GM19467 (cell line): ENCODE data around the gene GLIPR2.
"Not testable (repeated sequence)": the region's sequence is repeated elsewhere in the genome, so short reads cannot be mapped to it uniquely, and the experiment has no call there.

ENCODE experiments used
- ATAC-seq: cut with Tn5 transposase; IDR thresholded peaks from one replicate; pipeline ENCODE4 v1.9.1; 2021; ENCODE audit warnings: mild to moderate bottlenecking, moderate library complexity; ENCODE audit not compliant: unreplicated experiment

GLIPR2 gene

DNA sequence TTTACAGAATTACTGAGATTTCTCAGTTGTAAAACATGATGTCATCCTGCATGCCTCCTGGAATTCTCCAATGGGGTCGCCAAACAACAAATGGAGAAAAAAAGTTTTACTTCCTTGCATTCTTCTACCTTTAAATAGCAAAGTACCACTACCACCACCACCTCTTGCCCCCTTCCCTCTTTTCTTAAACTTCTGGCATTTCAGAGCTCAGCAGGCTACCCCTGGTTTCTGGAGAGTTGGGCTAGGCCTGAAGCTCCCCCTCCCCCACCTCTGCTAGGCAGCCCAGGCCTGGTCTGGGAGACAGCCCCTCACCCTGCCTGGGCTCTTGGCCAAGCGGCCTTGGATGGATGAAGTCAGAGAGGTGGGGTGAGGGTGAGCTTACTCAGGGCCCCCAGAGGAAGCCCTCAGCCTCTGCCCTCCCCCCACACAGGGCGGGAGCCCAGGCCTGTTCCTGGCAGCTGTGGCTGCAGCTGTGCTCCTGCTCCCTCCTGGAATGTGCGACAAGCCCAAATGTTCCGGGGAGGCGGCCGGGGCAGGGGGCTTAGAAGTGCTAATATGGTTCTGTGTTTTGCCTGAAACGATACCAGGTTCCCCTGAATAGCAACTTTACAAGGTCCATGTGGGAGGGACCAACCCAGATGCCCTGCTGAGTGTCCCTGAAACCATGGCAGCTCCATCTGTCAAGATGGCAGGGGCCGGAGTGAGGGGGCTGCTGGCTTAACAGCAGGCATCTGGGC lies 26.7 kb downstream of the GLIPR2 start:
- no peak for ATAC-seq

DNA sequence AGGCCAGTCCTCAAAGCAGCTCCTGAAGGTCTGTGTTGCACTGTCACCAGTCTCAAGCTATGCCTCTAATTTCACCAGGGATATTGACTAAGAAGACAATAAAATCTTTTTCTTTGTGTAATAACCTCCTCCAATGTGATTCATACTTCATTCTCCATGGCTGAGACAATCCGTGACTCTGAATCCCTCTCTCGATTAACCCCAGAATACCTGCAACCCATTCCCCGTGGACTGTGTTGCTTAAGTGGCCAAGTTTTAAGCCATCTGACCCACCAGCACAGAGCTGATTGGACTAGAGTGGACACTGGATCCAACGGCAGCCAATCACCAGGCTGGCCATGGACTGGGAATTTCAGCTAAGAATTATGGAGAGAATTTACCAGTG lies 27.2 kb downstream of the GLIPR2 start:
- no peak for ATAC-seq

DNA sequence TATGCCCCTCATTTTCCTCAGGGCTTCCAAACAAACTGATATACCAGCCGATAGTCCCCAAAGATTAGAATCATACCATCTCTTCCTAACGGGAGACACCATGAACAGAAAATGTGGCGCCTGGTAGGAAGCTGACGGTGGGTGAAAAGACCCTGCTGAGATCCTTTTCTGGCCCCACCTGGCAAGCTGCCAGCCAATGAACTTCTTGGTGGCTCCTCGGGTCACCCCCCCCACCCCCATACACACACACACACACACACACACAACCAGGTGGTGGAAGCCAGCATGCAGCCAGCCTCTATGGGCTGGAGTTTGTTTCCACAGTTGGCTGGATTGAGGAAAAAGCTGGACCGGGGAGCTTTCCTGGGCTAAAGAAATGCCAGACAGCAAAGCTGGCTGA lies 27.8 kb downstream of the GLIPR2 start:
- ATAC-seq, result no peak

DNA sequence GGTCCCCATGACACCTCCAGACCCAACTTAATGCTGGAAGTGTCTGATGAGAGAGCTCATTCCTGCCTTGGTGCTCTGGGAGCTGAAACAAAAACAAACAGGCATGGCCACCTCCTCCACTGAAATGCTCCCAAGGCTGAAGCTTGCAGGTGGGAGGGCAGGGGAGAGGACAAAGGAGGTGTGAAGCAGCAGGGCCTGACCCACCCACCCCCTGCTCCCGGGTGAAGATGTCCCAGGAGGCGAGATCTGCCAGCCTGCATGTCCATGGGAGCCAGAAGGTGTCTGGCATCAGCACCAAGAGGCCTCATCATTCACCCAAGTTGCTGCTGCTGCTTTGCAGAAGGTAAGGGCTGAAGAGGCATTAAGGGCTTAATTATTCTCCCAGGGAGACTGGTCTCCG lies 28.5 kb downstream of the GLIPR2 start:
- no peak for ATAC-seq

DNA sequence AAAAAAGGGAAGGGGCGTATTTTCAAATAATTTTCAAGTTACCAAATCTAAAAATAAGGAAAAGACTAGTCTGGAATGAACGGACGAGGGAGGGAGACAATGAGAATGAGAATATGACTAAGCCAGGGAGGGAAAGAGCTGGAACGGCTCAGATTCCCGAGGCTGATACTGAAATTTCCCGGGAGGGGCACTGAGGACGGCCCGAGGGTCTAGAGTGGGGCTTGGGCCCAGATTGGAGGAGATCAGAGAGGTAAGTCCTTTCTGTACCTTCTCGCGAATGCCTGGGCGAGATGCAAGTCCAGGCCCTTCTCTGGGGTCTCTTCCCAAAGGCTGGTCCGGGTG lies 29.3 kb downstream of the GLIPR2 start:
- no peak for ATAC-seq

DNA sequence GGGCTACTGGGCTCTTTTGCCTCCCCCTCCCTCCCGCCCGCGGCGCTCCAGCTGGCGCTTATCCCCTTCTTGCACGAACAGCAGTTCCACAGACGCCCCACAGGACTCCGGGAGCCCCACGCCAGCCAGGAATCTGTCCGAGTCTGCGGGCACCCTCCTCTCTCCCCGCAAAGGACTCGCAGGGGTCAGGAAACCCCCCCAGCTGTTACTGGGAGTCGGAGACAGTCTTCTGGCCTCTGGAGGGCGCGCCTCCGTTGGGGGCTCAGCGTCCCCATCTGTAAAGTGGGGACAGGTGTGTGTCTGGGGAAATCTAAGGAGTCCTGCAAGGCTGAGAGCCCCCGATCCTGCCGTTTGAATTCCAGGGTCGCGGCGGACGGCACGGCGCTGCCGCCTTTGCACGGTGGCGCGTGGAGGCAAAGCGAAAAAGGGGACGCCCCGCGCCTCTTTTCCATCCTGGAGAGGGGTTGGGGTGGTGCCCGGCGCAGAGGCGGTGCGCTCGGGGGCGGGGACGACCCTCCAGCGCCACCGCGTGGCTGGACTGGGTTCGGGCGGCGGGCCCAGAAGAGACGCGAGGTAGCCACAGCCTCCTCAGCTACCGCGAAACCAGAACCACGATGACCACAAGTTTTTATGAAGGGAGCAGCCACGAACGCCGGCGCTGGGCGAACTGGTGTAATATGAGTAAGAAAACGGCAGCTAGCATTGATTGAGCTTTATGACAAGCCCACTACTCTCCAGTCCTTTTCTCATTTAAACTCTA lies 29.8 kb downstream of the GLIPR2 start:
- peak; percentile 82 for ATAC-seq

DNA sequence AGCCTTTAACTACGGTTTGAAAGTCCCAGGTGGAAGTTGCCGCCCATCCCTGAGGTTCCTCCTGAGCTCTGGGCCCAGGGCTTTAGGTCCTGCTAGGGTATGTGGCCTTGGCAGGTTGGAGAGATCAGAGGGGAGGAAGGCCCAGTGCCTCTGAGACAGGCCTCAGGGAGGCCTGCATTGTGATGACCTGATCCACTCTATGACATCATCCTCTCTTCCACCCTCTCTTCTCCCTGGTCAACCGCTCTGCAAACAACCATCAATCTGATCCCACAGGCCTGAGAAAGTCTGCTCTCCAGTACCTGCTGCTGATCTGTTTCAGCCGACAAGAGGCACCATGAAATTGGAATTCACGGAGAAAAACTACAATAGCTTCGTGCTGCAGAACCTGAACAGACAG lies 32.6 kb downstream of the GLIPR2 start, which contains the start of gene CCIN:
TSS of gene CCIN (plus strand) at position 223 of the 400 bp plus-strand sequence. CDS start at position 338, 115 bp downstream.
- ATAC-seq, result no peak

DNA sequence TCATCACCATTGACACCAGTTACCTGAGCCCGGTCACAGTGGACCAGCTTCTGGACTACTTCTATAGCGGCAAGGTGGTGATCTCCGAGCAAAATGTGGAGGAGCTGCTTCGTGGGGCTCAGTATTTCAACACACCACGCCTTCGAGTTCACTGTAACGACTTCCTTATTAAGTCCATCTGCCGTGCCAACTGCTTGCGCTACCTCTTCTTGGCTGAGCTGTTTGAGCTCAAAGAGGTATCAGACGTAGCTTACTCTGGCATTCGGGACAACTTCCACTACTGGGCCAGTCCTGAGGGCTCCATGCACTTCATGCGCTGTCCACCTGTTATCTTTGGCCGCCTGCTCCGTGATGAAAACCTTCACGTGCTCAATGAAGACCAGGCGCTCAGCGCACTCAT lies 33.2 kb downstream of the GLIPR2 start:
- no peak for ATAC-seq

DNA sequence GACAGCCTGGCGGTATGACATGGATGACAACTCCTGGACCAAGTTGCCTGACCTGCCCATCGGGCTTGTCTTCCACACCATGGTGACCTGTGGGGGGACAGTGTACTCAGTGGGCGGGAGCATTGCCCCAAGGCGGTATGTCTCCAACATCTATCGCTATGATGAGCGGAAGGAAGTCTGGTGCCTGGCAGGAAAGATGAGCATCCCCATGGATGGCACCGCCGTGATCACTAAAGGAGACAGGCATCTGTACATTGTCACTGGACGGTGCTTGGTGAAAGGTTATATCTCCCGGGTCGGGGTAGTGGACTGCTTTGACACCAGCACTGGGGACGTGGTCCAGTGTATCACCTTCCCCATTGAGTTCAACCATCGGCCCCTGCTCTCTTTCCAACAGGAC lies 34.0 kb downstream of the GLIPR2 start:
- ATAC-seq, result no peak

DNA sequence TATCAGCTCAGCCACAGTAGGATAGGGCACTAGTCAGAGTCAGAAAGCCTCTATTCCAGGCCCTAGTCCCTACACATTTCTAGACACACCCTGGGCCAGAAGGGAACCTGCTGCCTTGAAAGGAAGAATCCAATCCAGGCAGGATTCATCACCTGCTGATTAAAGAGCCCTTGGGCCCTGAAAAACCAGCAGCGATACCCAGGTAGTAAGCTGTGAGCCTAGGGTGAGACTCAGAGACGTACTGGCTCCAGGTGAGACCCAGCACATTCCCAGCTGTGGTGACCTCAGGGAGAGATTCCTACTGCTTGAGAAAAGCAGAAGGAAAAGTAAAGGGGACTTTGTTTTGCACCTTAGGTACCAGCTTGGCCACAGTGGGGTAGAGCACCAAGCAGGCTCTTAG lies 37.3 kb downstream of the GLIPR2 start:
- no peak for ATAC-seq

DNA sequence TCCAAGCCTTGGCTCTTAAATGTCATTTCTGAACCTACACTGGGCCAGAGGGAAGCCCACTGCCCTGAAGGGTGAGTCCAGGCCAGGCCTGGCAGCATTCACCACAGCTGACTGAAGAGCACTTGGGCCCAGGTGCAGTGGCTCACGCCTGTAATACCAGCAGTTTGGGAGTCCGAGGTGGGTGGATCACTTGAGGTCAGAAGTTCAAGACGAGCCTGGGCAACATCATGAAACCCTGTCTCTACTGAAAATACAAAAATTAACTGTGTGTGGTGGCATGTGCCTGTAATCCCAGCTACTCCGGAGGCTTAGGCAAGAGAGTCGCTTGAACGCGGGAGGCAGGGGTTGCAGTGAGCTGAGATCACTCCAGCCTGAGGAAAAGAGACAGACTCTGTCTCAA lies 37.7 kb downstream of the GLIPR2 start:
- no peak for ATAC-seq

DNA sequence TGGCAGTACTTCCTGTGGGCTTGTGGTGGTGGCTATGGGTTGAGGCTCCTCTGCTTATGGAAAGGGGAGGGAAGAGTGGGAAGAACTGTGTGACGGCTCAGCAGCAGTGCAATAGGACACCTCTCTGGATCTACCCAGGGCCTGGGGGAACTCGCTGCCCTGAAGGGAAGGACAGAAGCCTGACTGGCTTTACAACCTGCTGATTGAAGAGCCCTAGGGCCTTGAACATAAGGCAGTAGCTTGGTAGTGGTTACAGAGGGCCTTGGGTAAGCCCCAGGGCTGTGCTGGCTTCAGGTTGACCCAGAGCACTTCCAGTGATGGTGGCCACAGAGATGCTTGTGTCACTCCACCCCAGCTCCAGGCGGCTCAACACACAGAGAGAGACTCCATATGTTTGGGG lies 38.2 kb downstream of the GLIPR2 start:
- ATAC-seq, result no peak

DNA sequence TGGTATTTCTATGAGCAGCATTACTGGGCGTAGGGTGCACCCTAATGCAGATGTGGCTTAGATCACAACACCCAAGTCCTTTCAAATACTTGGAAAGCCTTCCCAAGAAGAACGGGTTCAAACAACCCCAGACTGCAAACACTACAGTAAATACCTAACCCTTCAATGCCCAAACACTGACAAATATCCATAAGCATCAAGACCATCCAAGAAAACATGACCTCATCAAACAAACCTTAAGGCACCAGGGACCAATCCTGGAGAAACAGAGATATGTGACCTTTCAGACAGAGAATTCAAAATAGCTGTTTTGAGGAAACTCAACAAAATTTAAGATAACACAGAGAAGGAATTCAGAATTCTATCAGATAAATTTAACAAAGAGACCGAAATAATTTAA lies 38.7 kb downstream of the GLIPR2 start:
- not testable (repeated sequence) for ATAC-seq

DNA sequence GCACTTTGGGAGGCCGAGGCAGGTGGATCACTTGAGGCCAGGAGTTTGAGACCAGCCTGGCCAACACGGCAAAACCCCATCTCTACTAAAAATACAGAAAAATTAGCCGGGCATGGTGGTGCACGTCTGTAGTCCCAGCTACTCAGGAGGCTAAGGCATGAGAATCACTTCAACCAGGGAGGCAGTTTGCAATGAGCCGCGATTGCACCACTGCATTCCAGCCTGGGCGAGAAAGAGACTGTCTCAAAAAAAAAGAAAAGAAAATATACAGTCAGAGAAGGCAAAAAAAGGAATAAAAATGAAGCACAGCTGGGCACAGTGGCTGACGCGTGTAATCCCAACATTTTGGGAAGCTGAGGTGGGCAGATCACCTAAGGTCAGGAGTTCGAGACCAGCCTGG lies 40.0 kb downstream of the GLIPR2 start:
- ATAC-seq, result not testable (repeated sequence)

DNA sequence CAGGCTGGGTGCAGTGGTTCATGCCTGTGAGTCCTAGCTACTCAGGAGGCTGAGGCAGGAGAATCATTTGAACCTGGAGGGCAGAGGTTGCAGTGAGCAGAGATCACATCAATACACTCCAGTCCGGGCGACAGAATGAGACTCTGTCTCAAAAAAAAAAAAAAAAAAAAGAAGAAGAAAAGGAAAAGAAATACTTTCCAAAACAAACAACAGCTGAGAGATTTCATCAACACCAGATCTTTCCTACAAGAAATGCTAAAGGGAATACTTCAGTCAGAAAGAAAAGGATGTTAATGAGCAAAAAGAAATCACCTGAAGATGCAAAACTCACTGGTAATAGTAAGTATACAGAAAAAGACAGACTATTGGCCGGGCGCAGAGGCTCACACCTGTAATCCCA lies 41.0 kb downstream of the GLIPR2 start:
- no peak for ATAC-seq

DNA sequence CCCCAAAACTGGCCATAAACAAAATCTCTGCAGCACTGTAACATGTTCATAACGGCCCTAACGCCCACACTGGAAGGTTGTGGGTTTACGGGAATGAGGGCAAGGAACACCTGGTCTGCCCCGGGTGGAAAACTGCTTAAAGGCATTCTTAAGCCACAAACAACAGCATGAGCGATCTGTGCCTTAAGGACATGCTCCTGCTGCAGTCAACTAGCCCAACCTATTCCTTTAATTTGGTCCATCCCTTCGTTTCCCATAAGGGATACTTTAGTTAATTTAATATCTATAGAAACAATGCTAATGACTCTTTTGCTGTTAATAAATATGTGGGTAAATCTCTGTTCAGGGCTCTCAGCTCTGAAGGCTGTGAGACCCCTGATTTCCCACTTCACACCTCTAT lies 43.7 kb downstream of the GLIPR2 start:
- not testable (repeated sequence) for ATAC-seq

DNA sequence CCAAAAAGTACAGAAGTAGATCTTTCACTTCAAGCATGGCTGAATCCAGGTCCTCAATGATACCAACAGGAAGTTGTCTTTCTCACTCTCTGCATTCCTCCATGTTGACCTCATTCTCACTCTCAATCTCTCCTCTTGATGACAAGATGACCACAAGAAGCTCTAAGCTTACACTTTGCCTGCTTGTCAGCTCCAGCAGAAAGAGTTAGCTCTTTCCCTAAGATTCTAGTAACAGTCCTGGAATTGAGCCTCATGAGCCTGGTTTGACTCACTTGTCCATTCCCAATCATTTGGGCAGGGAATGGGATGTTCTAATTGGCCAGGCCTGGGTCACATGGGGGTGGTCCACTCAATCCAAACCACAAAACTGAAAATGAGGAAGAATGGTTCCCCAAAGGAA lies 50.9 kb downstream of the GLIPR2 start:
- no peak for ATAC-seq

DNA sequence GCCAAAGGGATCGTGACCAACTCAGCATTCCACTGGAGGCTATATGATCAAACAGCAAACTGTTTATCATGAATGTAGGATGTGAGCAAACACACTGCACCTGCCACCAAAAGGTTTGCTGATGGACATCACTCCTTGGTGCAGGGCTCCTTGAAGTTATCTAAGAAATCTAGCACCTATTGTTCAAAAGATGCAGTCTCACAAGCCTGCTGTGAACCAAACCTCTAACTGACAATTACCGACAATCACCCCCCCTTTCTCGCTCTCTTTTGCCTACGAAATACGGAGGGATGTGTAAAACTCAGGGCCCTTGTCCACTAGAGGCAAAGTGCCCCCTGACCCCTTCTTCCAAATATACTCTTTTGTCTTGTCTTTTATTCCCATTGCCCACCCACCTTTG lies 51.7 kb downstream of the GLIPR2 start:
- no peak for ATAC-seq

DNA sequence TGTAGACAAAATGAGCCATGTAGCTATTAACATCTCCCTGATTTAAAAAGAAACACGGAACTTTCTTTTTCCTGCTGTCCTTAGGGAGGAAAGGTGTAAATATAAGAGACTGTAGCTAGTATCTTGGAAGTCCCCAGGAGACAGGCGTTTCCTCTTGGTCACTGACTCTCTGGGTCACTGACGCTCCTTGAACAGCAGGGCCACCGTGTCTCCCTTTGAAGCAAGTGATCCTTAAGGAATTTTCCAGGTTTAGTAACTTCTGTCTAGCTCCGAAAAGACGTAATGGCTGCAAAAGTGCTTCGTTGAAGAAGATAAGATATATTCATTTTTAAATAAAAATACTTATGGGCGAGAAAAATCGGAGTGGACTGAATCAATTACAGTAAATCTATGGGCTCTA lies 53.4 kb downstream of the GLIPR2 start:
- ATAC-seq, result no peak

DNA sequence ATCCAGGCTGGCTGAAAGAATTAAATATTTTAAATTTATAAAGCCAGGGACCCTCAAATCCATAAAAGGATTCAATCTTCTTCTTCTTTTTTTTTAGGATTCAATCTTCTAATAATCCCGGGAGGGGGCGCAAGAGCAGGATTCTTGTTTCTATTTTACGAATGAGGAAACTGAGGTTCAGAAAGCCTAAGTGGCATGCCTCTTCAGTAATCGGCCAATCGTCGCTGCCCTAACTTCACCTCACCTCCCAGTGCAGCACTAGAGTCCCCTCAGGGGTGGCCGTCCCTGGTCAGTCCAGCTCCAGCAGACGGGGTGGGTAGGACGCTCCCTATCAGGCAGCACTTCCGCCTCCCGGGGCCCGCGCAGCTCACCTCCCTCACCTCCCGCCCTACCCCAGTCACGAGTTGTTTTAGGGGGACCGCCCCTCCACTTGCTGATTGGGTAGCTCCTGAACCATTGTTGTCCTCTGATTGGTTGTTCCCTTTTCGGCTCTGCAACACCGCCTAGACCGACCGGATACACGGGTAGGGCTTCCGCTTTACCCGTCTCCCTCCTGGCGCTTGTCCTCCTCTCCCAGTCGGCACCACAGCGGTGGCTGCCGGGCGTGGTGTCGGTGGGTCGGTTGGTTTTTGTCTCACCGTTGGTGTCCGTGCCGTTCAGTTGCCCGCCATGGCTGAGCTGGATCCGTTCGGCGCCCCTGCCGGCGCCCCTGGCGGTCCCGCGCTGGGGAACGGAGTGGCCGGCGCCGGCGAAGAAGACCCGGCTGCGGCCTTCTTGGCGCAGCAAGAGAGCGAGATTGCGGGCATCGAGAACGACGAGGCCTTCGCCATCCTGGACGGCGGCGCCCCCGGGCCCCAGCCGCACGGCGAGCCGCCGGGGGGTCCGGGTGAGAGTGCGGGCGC lies 54.1 kb downstream of the GLIPR2 start, which contains the start of gene CLTA:
TSS of gene CLTA (plus strand) at position 534 of the 902 bp plus-strand sequence. CDS start at position 670, 136 bp downstream.
- peak; percentile 97 for ATAC-seq

DNA sequence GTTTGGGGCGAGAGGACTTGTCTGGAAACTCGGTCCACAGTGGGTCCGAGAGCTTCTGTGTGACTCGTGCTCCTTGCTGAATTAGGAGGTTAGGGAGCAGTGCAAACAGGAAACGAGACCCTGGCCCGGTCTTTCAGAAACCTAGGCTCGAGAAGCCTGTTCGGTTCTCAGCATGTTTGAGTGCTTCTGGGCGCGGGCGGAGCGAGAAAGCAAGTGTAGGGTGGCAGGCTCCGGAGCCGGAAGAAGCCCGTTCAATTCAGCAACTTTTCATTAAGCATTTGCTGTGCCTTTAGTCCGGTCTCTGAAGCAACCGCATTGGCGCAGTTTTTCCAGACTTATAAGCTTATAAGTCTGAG lies 54.7 kb downstream of the GLIPR2 start:
- ATAC-seq, result peak; percentile 10
